HG03095 (cell line): Measurements from ENCODE around the gene KMT5C.
"Not testable (repeated sequence)": the region's sequence is repeated elsewhere in the genome, so short reads cannot be mapped to it uniquely, and the experiment has no call there.

ENCODE experiments used
- ATAC-seq: cut with Tn5 transposase; IDR thresholded peaks from one replicate; pipeline ENCODE4 v1.9.1; 2021; ENCODE audit warnings: moderate library complexity; ENCODE audit not compliant: unreplicated experiment

KMT5C gene

GRCh38 chr19:55315956-55316525 is 23.6 kb upstream of the KMT5C start:
- ATAC-seq = no peak

GRCh38 chr19:55316646-55317045 is 23.0 kb upstream of the KMT5C start:
- ATAC-seq = no peak

GRCh38 chr19:55319785-55320184 is 19.9 kb upstream of the KMT5C start:
- no peak for ATAC-seq

DNA sequence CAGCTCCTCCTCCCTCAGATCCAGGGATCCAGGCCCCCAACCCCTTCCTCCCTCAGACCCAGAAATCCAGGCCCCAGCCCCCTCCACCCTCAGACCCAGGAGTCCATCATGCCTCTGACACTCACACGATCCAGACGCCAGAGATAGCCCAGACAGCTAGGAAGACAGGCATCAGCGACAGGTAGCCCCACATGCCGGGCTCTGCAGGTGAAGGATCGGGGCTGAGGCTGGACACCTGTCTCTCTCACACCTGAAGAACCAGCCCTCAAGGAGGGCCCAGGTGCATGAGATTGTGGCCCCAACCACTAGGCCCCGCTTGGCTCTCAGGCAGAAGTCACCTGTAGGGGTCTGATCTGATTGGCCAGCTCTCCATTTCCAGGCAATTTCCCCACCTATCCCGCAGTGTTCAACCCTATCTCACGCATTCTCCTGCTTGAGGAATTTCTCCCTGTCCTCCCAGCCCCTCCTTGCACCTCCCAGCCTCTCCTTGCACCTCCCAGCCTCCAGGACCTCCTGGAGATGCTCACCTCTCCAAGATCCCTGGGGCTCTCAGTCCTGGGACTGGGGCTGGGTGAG is 18.7 kb upstream of the KMT5C start:
- no peak for ATAC-seq

- ATAC-seq = no peak
Measured at GRCh38 chr19:55321466-55322137, 18.1 kb upstream of the KMT5C start.

DNA sequence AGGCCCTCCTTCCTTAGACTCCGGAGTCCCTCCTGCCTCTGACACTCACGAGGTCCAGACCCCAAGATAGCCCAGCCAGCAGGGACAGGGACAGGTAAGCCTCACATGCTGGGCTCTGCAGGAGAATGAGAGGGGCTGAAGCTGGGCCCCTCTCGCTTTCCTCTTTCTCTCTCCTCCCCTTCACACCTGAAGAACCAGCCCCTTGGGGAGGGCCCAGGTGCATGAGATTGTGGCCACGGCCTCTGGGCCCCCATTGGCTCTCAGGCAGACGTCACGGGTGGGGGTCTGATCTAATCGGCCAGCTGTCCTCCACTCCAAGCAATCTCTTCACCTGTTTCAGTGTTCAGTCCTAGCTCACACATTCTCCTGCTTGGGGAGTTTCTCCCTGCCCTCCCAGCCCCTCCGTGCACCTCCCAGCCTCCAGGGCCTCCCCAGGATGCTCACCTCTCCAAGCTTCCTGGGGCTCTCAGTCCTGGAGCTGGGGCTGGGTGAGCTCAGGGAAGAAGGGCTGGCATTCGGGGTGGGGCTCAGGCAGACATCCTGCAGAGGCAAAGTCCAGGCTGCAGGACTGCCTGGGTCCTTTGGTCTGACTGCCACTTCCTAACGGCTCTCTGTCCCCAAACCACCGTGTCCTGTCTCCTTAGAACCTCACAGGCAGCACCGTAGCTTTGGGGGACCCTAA is 17.3 kb upstream of the KMT5C start:
- ATAC-seq = no peak

DNA sequence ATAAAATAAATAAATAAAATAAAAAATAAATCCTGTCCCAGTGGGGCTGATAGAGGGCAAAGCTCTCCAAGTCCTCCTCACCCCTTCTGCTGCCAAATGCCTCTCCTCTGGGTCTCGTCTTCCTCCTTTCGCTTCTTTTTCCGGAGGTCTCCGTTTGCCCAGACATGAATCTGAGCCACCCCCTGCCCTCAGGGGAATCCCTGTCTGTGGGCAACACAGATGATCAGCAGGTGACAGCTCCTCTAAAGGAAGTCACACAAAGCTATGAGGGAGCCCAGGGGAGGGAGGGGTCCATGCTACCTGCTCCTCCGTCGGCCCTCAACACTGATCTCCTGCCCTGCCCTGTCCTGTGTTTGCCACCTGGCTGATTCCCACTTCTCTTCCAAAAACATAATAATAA is 15.0 kb upstream of the KMT5C start:
- no peak for ATAC-seq

- no peak for ATAC-seq
Measured at GRCh38 chr19:55325172-55325571, 14.5 kb upstream of the KMT5C start, which contains the start of gene TMEM150B. Gene TMEM150B, minus strand, starts transcription at chr19:55325341. Its CDS starts 4,305 bp downstream, at chr19:55321036.

- not testable (repeated sequence) for ATAC-seq
Measured at GRCh38 chr19:55328774-55329318, 10.8 kb upstream of the KMT5C start.

GRCh38 chr19:55329791-55330190 is 9.9 kb upstream of the KMT5C start:
- ATAC-seq = not testable (repeated sequence)

- no peak for ATAC-seq
Measured at GRCh38 chr19:55333870-55334269, 5.8 kb upstream of the KMT5C start.

DNA sequence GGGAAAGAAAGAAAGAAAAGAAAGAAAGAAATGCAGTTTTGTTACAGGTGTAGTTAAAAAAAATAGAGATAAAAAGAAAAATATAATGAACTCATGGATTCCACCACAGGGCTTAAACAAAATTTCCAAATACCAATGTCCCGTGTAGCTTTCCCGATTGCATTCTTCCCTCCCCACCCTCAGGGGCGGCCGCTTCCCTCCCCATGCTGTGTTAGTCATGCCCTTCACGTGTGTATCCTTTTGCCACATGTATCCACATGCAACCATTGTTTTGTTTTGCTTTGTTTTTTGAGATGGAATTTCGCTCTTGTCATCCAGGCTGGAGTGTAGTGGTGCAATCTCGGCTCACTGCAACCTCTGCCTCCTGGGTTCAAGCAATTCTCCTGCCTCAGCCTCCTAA is 3.6 kb upstream of the KMT5C start:
- ATAC-seq = no peak

GRCh38 chr19:55339889-55340783 is 460 bp downstream of the KMT5C start:
- ATAC-seq = no peak

DNA sequence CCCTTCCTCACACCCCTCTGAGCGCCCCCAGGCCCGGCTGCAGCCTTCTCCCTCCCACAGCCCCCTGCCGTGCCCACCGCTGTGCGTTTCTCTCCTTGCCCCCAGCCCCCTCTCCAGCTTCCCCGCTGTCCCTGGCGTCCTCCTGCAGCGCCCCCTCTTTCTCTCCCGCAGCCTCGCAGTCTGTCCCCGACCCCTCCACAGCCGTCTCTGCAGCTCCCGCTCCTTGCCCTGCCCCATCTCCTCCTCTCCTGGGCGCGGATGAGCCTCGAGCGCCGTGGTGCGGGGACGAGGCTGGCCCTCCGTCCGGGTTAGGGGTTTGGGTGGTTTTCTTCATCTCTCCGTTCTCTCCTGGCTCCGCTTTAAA is 1.1 kb downstream of the KMT5C start:
- ATAC-seq = no peak

- no peak for ATAC-seq
Measured at GRCh38 chr19:55341171-55341588, 1.5 kb downstream of the KMT5C start.

DNA sequence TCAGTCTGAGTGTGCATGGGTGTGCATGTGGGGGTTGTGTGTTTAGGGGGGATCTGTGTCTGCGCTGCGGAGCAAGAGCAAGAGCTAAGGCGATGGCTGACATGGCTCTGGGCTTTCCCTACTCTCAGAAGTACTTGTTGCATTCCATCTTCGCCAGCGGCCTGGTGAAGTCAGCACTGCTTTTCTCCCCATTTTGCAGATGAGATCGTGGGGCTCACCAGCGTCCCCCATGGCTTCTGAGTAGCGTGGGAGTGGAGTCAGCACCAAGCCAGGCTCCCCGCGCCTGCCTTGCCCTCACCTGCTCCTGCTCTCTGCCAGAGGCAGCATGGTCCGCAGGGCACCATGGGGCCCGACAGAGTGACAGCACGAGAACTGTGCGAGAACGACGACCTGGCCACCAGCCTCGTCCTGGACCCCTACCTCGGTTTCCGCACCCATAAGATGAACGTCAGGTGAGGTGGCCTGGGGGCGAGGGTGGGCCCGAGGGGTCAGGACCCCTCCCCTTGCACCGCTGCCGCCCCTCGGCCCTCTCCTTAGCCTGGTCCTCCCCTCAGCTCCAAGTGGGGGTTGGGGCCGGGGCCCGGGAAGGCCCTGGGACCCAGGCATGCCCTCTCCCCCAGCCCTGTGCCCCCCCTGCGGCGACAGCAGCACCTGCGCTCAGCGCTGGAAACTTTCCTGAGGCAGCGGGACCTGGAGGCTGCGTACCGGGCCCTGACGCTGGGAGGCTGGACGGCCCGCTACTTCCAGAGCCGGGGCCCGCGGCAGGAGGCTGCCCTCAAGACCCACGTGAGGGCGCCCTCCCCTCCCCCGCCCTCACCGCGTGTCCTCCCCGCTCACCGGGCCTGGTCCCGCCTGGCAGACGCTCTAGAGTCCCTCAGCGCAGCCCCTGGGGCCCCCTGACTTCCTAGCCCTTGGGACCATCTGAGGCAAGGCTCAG is 2.2 kb downstream of the KMT5C start:
- ATAC-seq = no peak

- ATAC-seq = no peak
Measured at GRCh38 chr19:55344444-55344843, 4.8 kb downstream of the KMT5C start.

DNA sequence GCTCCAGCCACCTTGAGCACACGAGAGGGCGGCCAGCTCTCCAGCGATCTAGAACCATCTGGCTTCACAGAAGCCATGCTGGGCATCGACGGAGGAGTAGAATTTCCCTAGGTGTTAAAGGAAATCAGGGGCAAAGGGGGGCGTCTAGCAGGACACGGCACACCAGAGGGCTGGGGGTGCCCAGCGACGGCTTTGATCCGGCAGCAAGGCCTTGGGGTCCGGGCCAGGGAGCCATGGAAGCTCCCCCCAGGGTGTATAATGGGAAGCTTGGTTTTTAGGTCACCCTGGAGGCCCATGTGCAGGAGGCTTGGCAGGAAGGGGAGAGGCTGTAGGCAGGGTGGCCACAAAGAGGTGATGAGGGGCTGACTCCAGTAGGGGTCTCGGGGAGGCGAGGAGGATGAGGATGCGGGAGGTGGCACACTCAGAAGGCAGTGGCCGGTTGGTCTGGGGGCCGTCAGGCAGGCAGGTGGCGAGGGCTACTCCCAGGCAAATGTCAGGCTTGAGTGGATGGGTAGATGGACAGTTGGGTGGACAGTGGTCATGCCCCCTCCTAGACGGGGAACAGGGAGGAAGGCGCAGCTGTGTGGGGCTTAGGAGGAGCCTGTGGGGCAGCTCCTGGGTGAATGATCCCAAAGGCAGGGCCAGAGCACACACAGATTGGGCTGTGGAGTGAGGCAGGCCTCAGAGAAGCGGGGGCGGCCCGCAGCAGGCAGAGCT is 5.6 kb downstream of the KMT5C start:
- ATAC-seq = no peak
